ENCODE measurements around the gene ZBED1.
"Not testable (repeated sequence)": the region's sequence is repeated elsewhere in the genome, so short reads cannot be mapped to it uniquely, and the experiment has no call there.

Gene ZBED1

DNA sequence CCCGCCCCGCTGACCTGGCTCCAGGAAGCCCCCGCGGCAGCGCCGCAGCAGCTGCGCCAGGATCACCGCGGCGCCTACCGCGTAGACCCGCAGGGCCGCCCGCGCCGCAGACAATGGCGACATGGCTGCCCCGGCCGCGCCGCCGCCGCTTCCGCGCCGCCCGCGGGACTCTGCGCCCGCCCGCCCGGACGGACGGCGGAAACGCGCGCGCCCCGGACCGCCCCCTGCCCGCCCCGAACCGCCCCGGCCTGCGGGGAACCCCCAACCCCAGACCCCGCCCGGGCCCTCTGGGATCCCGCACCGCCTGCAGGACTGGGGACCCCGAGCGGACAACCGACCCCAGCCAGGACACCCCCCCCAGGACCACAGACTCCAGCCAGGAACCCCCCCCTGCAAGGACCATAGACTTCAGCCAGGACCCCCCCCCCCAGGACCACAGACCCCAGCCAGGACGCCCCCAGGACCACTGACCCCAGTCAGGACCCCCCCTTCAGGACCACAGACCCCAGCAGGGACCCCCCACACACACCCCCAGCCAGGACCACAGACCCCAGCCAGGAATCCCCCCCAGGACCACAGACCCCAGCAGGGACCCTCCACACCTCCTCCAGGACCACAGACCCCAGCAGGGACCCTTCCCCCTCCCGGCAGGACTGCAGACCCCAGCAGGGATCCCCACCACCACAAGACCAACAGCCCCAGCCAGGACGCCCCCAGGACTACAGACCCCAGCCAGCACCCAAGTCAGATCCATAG lies at the start of gene ZBED1, which contains the start of gene DHRSX:
Gene ZBED1 (minus strand): TSS at position 174 of the 756 bp plus-strand sequence. CDS start 10,257 bp downstream, outside the sequence.
Gene DHRSX (minus strand): TSS at position 174 of the 756 bp plus-strand sequence. CDS start 51 bp downstream, at position 123.
- DNase-seq (ENCODE audit: low spot score), result peak; percentile 53

DNA sequence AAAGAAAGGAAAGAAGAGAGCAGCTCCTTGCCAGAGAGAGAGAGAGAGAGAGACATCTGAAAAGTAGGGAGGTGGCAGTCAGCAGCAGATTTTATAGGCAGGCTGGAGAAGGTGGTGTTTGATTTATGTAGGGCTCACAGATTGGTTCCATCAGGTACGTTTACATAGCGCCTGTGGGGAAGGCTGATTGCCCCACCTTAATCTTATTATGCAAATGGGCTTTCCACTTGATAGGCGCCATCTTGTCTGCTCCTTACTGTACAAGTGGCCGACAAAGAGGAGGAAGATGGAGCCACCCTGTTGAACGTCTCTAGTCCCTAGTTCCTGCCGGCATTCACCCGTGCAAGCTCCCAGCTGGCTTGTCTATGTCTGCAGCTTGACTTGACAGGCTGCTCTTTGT lies 49.1 kb upstream of the ZBED1 start:
- DNase-seq (ENCODE audit: low spot score), result no peak

DNA sequence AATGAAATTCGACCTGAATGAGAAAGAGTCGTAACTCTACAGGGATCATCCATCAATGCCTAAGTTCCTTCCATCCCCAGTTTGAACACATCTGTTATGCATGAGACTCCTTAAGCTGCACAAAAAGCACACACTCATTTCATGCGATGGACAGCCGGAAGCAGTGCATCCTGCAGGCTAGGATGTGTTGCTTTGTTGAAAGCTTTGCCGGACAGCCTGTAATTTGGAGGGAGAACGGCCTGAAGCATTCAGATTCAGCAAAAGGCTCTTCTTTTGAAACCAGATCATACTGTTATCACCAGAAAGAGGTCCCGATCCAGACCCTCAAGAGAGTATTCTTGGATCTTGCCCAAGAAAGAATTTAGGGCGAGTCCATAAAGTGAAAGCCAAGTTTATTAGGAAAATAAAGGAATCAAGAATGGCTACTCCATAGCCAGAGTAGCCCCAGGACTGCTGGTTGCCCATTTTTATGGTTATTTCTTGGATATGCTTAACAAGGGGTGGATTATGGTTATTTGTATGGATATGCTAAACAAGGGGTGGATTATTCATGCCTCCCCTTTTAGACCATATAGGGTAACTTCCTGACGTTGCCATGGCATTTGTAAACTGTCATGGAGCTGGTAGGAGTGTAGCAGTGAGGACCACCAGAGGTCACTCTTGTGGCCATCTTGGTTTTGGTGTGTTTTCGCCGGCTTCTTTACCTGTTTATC lies 48.1 kb upstream of the ZBED1 start:
- DNase-seq (ENCODE audit: low spot score), result no peak

DNA sequence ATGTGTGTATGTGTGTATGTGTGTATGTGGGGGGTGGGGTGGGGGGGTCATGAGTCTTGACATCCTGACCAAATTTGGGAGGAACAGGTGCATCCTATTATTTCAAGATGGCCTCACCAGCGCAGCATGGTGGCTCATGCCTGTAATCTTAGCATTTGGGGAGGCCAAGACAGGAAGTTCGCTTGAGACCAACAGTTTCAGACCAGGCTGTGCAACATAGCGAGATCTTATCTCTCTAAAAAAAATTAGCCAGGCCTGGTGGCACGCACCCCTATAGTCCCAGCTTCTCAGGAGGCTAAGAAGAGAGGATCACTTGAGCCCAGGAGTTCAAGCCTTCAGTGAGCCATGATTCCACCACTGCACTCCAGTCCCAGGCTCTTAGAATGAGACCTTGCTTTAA lies 47.0 kb upstream of the ZBED1 start:
- no peak for DNase-seq (ENCODE audit: low spot score)

DNA sequence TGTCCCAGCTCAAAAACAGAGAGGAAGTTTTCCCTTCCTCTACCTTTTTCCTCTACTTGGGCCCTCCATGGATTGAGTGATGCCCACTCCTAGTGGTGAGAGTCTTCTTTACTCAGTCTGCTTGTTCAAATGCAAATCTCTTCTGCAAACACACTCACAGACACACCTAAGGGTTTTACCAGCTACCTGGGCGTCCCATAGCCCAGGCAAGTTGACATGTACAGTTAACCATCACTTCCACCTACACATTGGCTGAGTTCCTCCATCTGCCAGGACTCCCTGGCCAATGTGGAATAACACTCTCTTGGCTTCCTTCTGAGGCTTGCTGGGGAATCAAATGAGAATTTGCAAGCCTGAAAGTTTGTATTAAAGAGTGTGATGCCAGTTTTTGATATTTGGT lies 45.7 kb upstream of the ZBED1 start:
- DNase-seq (ENCODE audit: low spot score), result no peak

DNA sequence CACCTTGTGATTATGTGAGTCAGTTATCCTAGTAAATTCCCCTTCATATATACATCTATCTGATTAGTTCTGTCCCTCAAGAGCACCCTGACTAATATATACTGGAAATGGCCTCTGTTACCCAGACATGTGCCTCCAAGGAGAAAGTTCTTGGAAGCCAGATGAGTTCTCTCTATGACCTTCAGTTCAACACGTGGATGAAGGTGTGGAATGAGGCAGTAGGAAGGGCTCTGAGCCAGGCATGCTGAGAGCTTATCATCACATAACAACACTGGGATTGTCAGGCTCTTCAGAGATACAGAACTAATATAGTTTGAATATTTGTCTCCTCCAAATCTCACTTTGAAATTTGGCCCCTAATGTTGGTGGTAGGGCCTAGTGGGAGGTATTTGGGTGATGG lies 44.4 kb upstream of the ZBED1 start:
- no peak for DNase-seq (ENCODE audit: low spot score)

DNA sequence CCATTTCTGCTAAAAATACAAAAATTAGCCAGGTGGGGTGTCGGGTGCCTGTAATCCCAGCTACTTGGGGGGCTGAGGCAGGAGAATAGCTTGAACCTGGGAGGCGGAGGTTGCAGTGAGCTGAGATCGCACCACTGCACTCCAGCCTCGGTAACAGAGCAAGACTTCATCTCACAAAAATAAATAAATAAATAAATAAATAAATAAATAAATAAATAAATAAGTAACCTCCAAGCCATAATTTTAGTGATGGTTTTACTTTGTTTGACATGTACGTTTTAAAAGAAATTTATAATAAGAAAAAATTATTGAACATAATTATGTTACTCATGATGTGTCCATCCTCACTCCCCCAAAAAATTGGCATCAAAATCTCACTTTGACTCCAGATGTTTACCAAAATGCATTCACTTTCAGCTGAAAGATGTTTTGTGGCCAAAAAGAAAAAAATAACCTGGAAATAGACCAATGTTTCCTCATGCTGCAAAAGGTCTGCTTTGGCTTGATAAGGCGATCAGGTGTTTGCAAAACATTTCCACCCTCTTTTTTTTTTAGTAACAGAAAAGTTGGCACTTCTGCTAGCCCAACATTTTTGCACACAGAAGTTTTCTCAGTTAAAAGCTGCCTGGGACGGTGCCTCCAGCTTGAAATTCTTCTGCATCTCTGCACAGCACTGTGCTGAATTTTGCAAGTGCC lies 42.2 kb upstream of the ZBED1 start:
- no peak for DNase-seq (ENCODE audit: low spot score)

DNA sequence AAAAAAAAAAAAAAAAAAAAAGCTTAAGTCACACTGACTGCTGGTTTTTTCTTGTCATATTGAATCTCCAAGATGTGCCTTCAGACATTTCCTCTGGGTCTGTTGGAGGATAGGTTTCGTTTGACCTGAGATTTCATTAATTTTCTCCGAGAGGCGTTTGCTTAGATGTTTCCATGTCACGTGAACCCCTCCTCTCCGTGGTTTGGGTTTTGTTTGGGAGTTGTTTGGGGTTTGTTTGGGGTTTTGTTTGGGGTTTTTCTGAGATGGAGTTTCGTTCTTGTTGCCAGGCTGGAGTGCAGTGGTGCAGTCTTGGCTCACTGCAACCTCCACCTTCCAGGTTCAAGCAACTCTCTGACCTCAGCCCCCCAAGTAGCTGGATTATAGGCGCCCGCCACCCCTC lies 40.8 kb upstream of the ZBED1 start:
- no peak for DNase-seq (ENCODE audit: low spot score)

DNA sequence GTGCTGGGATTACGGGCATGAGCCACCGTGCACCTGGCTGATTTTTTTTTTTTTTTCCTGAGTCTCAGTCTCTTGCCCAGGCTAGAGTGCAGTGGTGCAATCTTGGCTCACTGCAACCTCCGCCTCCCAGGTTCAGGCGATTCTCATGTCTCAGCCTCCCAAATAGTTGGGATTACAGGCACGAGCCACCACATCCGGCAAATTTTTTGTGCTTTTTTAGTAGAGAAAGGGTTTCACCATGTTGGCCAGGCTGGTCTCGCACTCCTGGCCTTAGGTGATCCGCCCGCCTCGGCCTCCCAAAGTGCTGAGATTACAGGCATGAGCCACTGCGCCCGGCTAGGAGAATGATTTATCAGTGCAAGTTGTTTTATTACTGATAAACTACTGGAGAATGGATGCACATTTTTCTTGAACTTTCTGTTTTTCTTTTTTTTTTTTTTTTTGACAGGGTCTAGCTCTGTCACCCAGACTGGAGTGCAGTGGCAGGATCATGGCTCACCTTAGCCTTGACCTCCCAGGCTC lies 39.7 kb upstream of the ZBED1 start:
- no peak for DNase-seq (ENCODE audit: low spot score)

DNA sequence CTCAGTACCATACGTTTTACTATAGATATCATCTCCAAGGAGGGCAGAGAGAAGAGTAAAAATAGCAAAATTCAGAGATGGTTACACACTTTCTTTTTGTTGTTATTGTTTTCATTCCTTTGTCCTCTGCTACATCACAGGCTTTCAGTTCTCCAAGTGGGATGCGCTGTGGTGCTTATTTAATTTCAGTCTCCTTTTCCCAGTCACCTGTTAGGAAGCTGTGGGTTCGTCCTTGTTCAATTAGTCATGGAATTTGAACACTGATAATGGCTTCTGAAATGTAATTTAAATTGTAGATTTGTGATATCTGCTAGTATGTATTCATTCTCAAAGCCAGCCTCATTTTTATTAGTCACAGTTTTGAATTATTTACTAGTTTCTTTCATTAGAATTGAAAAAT lies 38.8 kb upstream of the ZBED1 start:
- DNase-seq (ENCODE audit: low spot score), result no peak

DNA sequence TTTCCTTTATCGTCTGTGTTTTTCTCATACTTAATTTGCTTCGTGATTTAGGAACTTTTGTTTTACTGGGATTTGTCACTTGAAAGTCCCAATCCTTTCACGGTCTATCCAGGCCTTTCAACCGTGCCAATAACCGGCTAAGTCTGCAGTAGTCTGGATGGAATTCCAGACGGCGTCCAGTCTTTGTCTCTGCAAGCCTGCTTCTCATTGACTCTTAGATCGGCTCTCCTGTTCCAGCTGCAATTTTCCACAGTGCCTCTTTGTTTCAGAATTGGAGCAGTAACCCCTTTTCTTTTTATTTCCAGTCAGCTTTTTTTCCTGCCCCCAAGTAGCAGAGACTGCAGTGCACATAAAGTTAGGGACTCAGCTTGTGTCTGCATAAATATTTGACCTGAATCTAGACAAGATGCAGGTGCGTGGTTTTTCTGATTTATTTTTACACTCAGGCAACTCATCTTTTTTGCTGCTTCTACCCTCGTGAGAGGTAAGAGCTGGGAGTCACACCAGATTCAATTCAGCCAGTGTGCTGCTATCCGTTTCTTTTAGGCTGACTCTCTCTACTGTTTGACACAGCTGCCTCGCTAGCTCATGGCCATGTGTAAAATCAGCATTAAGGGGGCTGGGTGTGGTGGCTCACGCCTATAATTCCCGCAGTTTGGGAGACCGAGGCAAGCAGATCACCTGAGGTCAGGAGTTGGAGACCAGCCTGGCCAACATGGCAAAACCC lies 37.4 kb upstream of the ZBED1 start:
- DNase-seq (ENCODE audit: low spot score), result no peak

DNA sequence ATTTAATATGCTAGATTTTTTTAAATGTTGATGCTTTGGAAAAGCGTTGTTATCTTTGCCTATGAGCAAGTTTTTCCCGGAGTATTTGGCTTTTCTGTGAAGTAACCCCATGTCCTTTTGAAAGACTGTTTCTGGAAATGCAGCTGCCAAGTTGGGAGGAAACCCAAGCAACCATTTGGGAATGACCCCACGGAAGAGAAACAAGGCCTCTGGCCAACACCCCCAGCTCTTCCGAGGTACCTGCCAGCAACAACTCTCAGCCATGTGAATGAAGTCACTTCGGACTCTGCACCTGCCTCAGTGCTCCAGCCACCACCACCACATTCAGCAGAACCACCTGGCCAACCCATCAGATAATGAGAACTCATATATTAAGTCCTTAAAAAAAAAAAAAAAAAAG lies 36.2 kb upstream of the ZBED1 start:
- DNase-seq (ENCODE audit: low spot score), result no peak

DNA sequence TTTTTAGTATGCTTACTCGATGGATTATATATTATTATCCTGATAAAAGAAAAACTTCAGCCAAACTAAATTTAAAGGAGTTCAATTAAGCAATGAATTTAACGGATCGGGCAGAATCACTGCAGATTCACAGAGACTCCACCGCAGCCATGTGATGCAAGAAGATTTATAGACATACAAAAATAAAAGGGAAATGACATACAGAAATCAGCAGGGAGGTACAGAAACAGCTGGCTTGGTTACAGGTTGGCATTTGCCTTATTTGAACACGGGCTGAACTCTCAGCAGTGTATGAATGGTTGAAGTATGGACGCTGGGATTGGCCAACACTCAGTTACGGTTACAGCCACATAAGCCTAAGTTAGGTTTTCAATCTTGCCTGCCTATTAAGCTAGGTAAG lies 35.4 kb upstream of the ZBED1 start:
- no peak for DNase-seq (ENCODE audit: low spot score)

DNA sequence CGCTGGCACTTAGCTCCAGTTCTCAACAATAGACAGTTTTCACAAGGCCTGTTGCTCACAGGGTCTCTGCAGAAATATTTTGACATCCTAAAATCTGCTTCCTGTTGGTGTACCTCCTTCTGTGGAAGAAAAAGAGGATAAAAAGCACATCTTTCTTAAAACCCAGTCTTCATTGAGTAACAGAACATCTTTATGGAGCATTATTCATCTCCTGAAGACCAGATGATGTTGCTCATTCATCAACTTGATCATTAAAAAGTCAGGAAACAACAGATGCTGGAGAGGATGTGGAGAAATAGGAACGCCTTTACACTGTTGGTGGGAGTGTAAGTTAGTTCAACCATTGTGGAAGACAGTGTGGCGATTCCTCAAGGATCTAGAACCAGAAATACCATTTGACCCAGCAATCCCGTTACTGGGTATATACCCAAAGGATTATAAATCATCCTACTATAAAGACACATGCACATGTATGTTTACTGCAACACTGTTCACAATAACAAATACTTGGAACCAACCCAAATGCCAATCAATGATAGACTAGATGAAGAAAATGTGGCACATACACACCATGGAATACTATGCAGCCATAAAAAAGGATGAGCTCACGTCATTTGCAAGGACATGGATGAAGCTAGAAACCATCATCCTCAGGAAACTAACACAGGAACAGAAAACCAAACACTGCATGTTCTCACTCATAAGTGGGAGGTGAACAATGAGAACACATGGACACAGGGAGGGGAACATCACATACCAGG lies 33.7 kb upstream of the ZBED1 start:
- DNase-seq (ENCODE audit: low spot score), result not testable (repeated sequence)

DNA sequence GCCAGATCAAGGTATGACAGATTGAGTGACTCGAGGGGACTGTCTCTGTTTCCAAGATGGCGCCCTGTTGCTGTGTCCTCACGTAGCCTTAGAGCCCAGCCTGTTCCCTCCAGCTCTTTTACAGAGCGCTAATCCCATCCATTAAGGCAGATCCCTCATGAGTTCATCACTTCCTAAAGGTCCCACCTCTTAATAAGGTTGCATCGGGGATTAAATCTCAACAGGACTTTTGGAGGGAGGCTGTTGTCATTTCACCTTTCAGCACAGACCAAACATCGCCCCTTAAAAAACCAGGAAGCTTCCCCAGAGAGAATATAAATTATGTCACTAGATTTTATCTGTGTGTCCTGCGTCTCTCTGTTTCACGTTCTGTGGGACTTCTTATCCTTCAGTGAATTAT lies 32.6 kb upstream of the ZBED1 start:
- DNase-seq (ENCODE audit: low spot score), result no peak

DNA sequence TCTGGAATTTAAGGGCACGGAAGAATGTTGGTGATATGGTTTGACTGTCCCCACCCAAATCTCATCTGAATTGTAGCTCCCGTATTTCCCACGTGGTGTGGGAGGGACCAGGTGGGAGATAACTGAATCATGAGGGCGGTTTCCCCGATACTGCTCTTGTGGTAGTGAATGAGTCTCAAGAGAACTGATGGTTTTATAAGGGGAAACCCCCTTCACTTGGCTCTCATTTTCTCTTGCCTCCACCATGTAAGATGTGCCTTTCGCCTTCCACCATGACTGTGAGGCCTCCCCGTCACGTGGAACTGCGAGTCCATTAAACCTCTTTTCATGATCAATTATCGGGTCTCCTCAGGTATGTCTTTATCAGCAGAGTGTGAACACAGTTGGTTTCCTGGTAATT lies 25.6 kb upstream of the ZBED1 start:
- no peak for DNase-seq (ENCODE audit: low spot score)

DNA sequence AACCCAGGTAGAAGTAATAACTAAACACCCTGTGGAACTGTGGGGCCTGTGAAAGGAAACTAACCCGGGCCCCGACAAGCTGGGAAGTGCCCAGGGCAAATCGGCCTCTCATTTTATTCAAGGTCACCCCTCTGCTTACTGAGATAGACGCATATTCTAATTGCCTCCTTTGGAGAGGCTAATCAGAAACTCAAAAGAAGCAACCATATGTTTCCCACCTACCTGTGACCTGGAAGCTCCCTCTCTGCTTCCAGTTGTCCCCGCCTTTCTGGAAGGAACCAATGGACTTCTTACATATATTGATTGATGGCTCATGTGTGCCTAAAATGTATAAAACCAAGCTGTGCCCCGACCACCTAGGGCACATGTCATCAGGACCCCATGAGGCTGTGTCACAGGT lies 23.1 kb upstream of the ZBED1 start:
- DNase-seq (ENCODE audit: low spot score), result no peak

DNA sequence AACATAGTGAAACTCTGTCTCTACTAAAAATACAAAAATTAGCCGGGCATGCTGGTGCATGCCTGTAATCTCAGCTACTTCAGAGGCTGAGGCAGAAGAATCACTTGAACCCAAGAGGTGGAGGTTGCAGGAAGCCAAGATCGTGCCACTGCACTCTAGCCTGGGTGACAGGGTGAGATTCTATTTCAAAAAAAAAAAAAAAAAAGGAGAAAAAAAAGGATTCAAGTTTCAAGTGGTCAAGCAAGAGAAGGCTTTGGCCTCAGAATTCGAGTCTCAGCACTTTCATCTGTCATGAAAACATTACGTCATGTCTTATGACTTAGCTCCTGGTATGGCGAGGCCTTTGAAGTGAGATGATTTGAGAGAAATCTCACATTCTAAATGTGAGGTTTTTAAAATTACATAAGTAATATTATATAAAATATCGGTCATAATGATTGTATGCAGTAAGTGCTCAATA lies 21.2 kb upstream of the ZBED1 start:
- DNase-seq (ENCODE audit: low spot score), result no peak

DNA sequence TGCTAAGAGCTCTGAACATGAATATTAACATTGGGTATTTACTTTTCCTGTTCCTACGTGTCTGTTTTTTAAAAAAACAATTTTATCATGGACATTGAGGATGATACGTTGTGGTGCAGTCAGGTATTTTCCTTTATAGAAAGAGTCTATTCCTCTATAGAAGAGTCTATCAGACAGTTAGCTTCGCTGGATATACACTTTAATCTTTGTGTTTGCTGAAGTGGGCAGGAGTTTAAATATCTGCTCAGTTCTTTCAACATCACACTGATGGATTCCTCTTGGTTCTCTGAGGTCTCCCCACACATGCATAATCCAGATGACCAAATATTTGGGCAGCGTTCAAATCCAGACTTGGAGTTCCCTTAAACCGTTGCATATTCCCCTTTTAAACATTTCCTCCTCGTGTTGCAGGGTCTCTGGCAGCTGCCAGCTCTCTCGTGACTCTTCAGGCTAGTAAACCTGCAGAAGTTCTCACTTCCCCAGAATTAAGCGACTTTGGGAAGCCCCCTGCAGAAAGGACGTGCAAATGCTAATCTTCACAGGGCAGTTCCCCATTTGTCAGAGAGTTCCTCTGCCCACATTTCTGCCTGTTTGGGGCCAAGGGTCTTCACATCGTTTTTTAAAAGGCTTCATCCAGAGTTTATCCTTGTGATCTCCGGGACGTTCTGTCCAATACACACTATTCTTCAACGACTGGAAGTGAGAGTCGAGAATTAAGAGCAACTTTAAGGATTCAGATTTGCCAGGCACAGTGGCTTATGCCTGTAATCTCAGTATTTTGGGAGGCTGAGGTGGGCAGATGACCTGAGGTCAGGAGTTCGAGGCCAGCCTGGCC lies 20.5 kb upstream of the ZBED1 start:
- DNase-seq (ENCODE audit: low spot score), result no peak

DNA sequence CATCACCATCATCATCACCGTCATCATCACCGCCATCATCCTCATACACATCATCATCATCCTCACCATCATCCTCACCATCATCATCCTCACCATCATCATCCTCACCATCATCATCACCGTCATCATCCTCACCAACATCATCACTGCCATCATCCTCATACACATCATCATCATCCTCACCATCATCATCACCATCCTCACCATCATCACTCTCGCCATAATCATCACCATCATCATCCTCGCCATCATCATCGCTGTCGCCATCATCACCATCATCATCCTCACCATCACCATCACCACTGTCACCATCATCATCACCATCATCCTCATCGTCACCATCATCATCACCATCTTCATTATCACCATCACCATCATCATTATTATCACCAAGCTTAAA lies 19.8 kb upstream of the ZBED1 start:
- DNase-seq (ENCODE audit: low spot score), result no peak
